Kidney tubule cell (primary cell): ENCODE results near the gene HMGCL.
A peak's percentile ranks its signal among the peaks of the same experiment; 100 is the strongest.
"Not testable (repeated sequence)": the region's sequence is repeated elsewhere in the genome, so short reads cannot be mapped to it uniquely, and the experiment has no call there.

Experiments used
- DNase-seq: peaks from one replicate; pipeline ENCODE4 v3.0.0-alpha.2; 2018; ENCODE audit warnings: low spot score

The HMGCL gene

GRCh38 chr1:23798662-23799142 lies 26.5 kb downstream of the HMGCL start:
- no peak for DNase-seq

- no peak for DNase-seq
These were observed 27.5 kb downstream of the HMGCL start for GRCh38 chr1:23797478-23798448.

- DNase-seq, result no peak
These were observed 28.6 kb downstream of the HMGCL start for GRCh38 chr1:23796466-23797271.

- no peak for DNase-seq
These were observed 29.4 kb downstream of the HMGCL start for GRCh38 chr1:23795676-23796465.

- not testable (repeated sequence) for DNase-seq
These were observed 30.5 kb downstream of the HMGCL start for GRCh38 chr1:23794732-23795182.

GRCh38 chr1:23793861-23794731 lies 31.1 kb downstream of the HMGCL start:
- no peak for DNase-seq

GRCh38 chr1:23793018-23793781 lies 32.0 kb downstream of the HMGCL start:
- peak; percentile 81 for DNase-seq

- DNase-seq, result no peak
These were observed 32.9 kb downstream of the HMGCL start for GRCh38 chr1:23792151-23792945.

GRCh38 chr1:23791516-23792047 lies 33.6 kb downstream of the HMGCL start:
- peak; percentile 62 for DNase-seq

GRCh38 chr1:23790696-23791515 lies 34.3 kb downstream of the HMGCL start, which contains the start of gene LYPLA2:
Gene LYPLA2 (plus strand): TSS chr1:23791145. CDS start chr1:23792683, 1,538 bp downstream.
- DNase-seq, result peak; percentile 92

GRCh38 chr1:23788695-23789094 lies 36.5 kb downstream of the HMGCL start:
- no peak for DNase-seq

- no peak for DNase-seq
These were observed 37.5 kb downstream of the HMGCL start for GRCh38 chr1:23787701-23788100.

- DNase-seq, result no peak
These were observed 40.4 kb downstream of the HMGCL start for GRCh38 chr1:23784846-23785245.

- DNase-seq, result not testable (repeated sequence)
These were observed 42.1 kb downstream of the HMGCL start for GRCh38 chr1:23783141-23783540.

GRCh38 chr1:23779826-23780371 lies 45.3 kb downstream of the HMGCL start:
- DNase-seq, result peak; percentile 58

- peak; percentile 89 for DNase-seq
These were observed 47.0 kb downstream of the HMGCL start, which contains the start of gene PITHD1 for GRCh38 chr1:23777979-23778814. Gene PITHD1 (plus strand): TSS chr1:23778418. CDS start chr1:23778516, 98 bp downstream.
